GM18511 (cell line): ENCODE measurements around the gene GRM8.
A peak's percentile ranks its signal among the peaks of the same experiment; 100 is the strongest.
"Not testable (repeated sequence)": the region's sequence is repeated elsewhere in the genome, so short reads cannot be mapped to it uniquely, and the experiment has no call there.

ENCODE experiments used
- ATAC-seq: cut with Tn5 transposase; IDR thresholded peaks from one replicate; pipeline ENCODE4 v1.9.1; 2021; ENCODE audit warnings: mild to moderate bottlenecking, moderate library complexity; ENCODE audit not compliant: unreplicated experiment

GRM8 gene

DNA sequence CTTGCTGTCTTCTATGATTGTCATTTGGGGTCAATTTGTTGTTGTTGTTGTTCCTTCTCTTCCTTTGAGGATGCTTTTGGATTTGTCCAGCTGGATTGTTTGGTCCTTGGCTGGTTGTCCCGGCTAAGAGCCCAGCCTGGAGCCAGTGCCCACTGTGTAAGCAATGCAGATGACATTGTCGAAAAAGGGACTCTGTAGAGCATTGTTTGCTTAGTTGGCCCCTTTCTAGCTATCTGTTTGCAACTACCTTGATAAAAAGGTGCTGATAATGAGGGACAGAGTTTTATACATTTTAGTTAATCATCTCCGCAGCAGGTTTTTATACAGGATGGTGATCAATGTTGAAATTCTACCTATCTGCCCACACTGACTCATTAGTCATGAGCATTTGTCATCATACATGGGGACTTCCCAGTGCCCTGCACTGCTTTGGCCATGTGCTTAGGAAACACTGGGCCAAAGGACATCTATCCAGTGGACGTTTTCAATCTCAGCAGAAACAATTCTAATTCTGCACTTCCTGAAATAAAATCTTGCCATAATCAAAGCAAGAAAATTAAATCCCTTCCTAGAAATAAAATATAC, 311.9 kb downstream of the GRM8 start:
- no peak for ATAC-seq

DNA sequence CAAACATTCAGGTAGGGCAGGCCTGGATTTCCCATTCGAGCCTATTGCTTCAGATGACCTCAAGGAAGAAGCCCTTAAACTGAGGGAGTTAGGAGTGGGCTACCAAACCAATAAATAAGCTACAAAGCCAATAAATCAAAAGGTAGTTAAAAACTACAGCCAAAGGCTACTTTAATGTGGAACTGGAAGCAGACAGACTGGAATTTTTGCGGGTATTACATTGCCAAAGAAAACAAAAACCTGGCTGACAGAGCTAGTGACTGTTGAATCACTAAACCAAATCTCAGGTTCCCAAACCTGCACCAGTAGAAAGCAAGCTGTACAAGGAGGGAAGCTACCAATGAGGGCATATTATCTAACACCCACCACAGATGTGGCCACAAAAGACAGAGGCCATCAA, 315.6 kb downstream of the GRM8 start:
- ATAC-seq: no peak

DNA sequence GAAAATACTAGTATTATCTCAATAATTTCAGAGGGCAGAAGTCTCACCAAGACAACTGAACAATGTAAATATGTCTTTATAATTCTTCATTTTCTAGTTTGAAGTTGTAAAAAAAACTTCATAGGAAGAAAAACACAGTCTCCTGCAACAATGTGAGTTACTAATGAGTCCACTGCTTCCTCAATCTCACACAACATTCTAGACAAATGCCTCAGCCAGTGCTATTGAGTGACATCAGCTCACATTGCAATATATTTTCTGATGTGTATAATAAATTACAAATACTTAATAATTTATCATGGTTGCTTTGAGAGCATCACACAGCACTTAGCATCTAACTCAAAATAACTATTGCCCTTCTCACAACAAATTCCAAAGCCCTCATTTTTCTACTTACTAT, 321.2 kb downstream of the GRM8 start:
- no peak for ATAC-seq

- ATAC-seq: no peak
These were observed 322.6 kb downstream of the GRM8 start for GRCh38 chr7:126930166-126930565.

DNA sequence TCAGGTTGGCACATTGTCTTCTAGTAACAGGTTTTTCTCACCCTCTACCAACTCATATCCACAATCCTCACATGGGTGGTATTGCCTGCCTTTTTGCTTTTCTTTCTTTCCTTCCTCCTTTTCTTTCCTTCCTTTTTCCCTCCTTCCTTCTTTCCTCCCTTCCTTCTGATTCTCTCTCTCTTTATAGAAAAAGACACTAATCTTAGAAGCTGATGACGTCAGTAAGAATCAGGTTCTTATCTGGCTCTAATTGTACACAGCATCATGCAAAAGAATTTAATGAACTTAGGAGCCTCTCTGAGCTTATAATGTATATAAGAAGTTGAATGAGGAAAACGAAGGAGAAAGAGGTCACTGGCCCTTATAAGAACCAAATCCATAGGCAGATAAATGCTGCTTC, 328.3 kb downstream of the GRM8 start:
- no peak for ATAC-seq

GRCh38 chr7:126911627-126912026, 341.1 kb downstream of the GRM8 start:
- not testable (repeated sequence) for ATAC-seq

GRCh38 chr7:126908564-126908963, 344.2 kb downstream of the GRM8 start:
- not testable (repeated sequence) for ATAC-seq

GRCh38 chr7:126907657-126908056, 345.1 kb downstream of the GRM8 start:
- ATAC-seq: not testable (repeated sequence)

GRCh38 chr7:126905255-126905654, 347.5 kb downstream of the GRM8 start:
- ATAC-seq: peak; percentile 54

- not testable (repeated sequence) for ATAC-seq
These were observed 351.5 kb downstream of the GRM8 start for GRCh38 chr7:126901041-126901765.

GRCh38 chr7:126887980-126888379, 364.8 kb downstream of the GRM8 start:
- ATAC-seq: not testable (repeated sequence)

DNA sequence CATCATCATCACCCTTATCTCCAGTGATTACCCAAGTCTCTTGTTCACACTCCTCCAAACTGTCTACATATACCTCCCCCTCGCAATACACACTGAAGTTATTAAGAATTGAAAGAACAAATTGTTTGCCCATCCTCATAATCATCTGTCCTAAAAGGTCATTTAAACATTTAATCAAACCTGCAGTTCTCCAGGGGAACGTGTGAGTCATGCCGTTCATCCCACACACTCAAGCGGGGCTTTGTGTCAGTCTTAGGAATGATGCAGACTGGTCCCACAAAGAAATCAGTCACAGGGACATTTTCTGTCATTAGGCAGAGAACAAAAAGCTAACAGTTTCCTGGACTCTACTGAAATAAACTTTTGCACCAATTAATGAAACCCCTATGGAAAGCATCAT, 365.2 kb downstream of the GRM8 start:
- not testable (repeated sequence) for ATAC-seq

GRCh38 chr7:126882730-126883129, 370.0 kb downstream of the GRM8 start:
- not testable (repeated sequence) for ATAC-seq

DNA sequence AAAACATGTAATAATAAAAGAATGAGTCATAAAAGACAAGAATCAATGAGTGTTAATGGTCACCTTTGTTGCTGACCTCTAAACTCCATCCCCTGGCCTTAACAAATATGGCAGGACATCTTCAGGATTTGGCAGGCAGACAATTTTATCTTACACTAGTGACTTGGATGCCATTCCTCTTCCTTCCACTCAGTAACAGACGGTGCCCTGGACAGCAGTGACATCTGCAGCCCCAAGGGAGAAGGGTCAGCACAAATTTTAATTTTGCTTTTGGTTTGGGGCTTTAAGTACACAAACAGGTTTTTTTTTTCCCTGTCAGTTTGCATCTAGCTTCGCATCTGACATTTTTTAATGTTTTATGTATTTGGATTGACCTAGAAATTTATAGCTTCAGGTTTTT, 370.8 kb downstream of the GRM8 start:
- peak; percentile 83 for ATAC-seq

DNA sequence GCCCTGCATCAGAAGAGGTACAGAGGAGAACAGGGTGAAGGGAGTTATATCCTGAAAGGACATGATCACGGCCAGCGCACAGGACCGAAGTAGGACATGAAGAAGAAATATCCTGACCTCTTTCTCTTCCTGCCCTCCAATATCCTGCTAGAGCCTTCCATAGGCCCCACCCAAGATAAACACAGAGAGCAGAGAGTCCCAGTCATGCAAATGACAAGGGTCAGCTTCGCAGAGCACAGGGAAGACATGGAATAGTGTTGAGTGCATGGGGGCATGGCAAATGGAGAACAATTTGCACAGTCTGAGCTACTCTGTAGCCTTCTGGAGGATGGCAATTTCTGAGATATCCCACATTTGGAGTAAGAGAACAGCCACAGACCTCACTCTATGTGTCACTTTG, 371.4 kb downstream of the GRM8 start:
- no peak for ATAC-seq

DNA sequence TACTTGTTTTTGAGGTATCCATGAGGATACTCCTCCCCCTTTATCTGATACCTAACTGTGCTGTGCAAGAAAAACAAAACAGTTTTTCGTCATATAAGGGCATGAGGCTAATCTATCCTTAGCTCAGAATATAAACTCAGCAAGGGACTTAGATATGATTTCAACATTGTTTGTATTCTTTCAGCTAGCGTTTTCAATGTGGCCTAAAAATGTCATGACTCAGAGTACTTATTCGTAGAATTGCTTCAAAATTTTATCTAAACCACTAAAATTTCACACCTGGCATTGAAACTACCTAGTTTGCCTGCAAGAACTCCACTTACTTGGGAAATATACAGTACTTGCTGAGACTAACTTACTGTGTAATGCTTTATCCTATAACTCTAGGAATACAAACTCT, 376.2 kb downstream of the GRM8 start:
- not testable (repeated sequence) for ATAC-seq

DNA sequence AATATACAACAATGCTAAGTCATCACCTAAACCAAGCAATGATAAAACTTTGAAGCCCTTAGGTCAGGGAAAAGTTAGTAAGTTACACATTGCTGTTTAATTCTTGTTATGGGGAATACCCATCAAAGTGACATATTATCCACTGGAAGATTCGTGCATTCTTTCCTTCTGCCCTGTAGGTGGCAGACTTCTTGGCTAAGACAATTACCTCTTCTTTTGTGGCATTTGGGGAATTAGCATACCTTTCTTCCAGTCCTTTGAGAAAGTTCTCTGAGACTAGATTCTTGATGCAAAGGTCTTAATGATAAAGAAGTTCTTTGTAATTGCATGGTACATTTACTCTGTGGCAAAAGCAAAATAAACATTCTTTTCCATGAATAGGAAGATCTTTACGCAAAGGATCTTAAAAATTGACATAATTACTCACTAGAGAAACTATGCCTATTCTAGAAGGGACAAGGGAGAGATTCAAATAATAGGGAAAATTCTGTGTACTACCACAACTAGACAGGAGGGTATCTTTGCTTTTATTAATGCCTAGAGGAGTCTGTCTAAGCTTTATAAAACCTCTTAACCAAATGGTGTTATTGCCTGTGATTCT, 395.9 kb downstream of the GRM8 start:
- peak; percentile 87 for ATAC-seq

GRCh38 chr7:126845331-126845730, 407.4 kb downstream of the GRM8 start:
- no peak for ATAC-seq

GRCh38 chr7:126843883-126844282, 408.9 kb downstream of the GRM8 start:
- no peak for ATAC-seq

DNA sequence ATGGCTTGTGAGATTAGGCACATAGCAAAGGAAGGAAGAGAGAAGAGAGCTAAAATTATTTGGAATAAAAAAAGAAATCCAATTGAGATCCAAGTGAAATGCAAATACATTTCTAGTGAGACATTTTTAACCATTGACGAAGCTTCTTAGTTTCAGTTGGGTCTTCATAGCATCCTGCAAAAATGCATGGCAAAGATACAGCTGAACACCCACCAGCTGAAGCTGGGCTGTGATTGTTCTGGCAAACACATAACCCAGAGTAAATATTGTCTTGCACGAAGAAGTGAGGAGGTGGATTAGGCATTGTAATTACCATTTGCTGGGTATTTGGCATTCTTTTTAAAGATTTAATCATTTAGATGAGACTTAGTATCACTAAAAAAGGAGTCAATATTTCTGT, 409.4 kb downstream of the GRM8 start:
- no peak for ATAC-seq

DNA sequence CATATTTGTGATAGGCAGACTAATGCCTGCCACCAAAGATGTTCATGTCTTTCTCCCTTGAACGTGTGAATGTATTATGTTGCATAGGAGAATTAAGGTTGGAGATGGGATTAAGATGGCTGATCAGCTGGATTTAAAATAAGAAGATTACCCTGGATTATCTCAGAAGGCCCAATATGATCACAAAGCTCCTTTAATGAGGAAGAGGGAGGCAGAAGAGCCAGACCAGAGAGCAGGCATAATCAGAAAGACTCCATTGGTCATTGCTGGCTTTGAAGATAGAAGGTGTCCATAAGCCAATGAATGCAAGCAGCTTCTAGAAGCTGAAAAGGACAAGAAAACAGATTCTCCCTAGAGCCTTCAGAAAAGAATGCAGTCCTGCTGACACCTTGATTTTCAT, 410.3 kb downstream of the GRM8 start:
- ATAC-seq: no peak

- ATAC-seq: no peak
These were observed 411.9 kb downstream of the GRM8 start for GRCh38 chr7:126840869-126841268.
